Neutrophil (primary cell): ENCODE data around the gene LDLRAD4.

Experiments used
- H3K27ac ChIP-seq: fragments of 200-600 bp; sonication (generic); 2 replicates; pipeline ENCODE4 v1.5.1; 2016; ENCODE audit warnings: mild to moderate bottlenecking, moderate library complexity
- H3K27me3 ChIP-seq: fragments of 200-600 bp; sonication (generic); 2 replicates; pipeline ENCODE4 v1.6.0; 2016; ENCODE audit warnings: mild to moderate bottlenecking
- H3K36me3 ChIP-seq: fragments of 200-600 bp; sonication (generic); 2 replicates; pipeline ENCODE4 v1.5.1; 2017
- H3K4me1 ChIP-seq, 2 experiments: fragments of 200-600 bp in 1 of 2; sonication (generic) in 1 of 2; 1 replicate in 1 of 2; 2 replicates in 1 of 2; pipeline versions ENCODE4 v1.5.1 to v1.6.1; 2013 to 2016; ENCODE audit warnings: low read depth in 1 of 2, low read length in 1 of 2, mild to moderate bottlenecking in 1 of 2, moderate library complexity in 1 of 2; ENCODE audit not compliant: control insufficient read depth in 1 of 2, insufficient read depth in 1 of 2
- H3K4me3 ChIP-seq, 2 experiments: fragments of 200-600 bp in 1 of 2; sonication (generic) in 1 of 2; 1 replicate in 1 of 2; 2 replicates in 1 of 2; pipeline ENCODE4 v1.5.1; 2013 to 2016; ENCODE audit warnings: low read depth in 1 of 2, low read length in 1 of 2, mild to moderate bottlenecking in 1 of 2, moderate library complexity in 1 of 2
- H3K9me3 ChIP-seq: fragments of 200-600 bp; sonication (generic); 2 replicates; pipeline ENCODE4 v1.5.1; 2016
- TF ChIP-seq, protein P1 (sequence below): fragments of 200-600 bp; sonication (generic); IDR thresholded peaks from 2 replicates; pipeline ENCODE4 v1.5.1; 2016; ENCODE audit warnings: antibody characterized with exemption

The LDLRAD4 gene

DNA sequence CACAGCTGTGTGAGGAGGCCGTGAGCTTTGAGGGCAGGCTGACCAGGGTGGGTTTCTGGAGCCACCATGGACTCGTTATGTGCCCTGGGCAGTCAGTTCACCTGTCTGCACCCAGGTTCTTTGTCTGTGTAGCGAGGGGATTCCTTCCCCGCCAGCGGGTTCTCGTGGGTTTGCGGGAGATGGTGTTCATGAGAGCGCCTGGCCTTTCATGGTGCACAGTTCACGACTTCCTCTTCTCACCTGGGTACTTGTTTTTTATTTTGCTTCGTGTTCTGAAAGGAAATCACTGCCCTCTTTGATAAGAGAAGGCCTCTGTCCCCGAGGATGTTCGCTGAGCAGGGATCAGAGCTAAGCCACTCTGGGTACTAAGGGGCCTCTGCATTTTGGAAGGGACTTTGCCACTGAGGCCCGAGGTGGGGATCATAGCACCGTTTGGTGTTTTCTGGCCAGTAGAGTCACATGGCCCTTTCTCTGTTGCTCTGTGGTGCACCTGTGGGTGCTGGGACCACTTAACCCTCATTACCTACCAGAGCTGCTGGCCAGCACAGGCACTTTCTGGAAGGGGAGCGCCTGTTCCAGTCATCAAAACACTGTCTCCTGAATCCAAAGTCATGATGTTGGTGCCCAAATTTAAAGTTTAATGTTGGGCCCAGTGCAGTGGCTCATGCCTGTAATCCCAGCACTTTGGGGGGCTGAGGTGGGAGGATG lies 78.5 kb downstream of the LDLRAD4 start:
- H3K27ac ChIP-seq = no peak overlapping the region
- H3K4me1 ChIP-seq = no peaks in the 10 kb centered on the region
- no peaks in the 10 kb centered on the region for H3K36me3 ChIP-seq
- H3K9me3 ChIP-seq = no peaks in the 10 kb centered on the region
- TF ChIP-seq, protein P1, sequence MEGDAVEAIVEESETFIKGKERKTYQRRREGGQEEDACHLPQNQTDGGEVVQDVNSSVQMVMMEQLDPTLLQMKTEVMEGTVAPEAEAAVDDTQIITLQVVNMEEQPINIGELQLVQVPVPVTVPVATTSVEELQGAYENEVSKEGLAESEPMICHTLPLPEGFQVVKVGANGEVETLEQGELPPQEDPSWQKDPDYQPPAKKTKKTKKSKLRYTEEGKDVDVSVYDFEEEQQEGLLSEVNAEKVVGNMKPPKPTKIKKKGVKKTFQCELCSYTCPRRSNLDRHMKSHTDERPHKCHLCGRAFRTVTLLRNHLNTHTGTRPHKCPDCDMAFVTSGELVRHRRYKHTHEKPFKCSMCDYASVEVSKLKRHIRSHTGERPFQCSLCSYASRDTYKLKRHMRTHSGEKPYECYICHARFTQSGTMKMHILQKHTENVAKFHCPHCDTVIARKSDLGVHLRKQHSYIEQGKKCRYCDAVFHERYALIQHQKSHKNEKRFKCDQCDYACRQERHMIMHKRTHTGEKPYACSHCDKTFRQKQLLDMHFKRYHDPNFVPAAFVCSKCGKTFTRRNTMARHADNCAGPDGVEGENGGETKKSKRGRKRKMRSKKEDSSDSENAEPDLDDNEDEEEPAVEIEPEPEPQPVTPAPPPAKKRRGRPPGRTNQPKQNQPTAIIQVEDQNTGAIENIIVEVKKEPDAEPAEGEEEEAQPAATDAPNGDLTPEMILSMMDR = no peak
- peaks cover 12% of the 10 kb centered on the region for H3K27me3 ChIP-seq
- H3K4me3 ChIP-seq = no peak overlapping the region

DNA sequence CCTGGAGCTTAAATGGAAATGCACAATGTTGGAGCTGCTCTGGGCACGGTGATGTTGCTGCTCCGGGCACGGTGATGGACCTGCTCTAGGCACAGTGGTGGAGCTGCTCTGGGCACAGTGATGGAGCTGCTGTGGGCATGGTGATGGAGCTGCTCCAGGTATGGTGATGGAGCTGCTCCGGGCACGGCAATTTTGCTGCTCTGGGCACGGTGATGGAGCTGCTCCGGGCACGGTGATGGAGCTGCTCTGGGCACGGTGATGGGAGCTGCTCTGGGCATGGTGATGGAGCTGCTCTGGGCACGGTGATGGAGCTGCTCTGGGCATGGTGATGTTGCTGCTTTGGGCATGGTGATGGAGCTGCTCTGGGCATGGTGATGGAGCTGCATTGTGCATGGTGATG lies 79.7 kb downstream of the LDLRAD4 start:
- Histone ChIP-seq H3K9me3 (no peaks in the 10 kb centered on the region), H3K27ac (no peak overlapping the region), H3K4me1 (no peaks in the 10 kb centered on the region), H3K36me3 (no peaks in the 10 kb centered on the region), H3K4me3 (no peak overlapping the region), H3K27me3 (peaks cover 24% of the 10 kb centered on the region)
- TF ChIP-seq, protein P1 = no peak

DNA sequence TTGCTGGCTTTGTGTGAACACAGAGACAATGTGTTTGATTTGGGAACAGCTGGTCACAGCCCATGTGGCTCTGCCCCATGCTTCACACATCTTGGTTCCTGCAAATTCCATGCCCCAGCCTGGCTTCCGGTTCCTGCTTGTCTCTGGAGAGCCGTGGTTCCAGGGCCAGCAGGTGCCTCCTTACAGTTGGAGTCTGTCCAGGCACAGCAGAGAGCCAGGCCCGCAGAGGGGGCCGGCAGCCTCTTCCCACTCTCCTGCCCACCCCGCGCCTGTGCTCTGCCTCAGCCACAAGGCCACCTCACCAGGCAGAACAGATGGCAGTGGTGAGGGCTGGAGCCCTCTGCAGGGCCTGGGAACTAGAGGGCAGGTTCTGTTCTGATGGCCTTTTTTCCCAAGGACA lies 81.5 kb downstream of the LDLRAD4 start:
- no peaks in the 10 kb centered on the region for H3K9me3 ChIP-seq
- peaks cover 33% of the 10 kb centered on the region for H3K27me3 ChIP-seq
- H3K27ac ChIP-seq = no peak overlapping the region
- TF ChIP-seq, protein P1 = no peak
- H3K36me3 ChIP-seq = no peaks in the 10 kb centered on the region
- H3K4me3 ChIP-seq = no peak overlapping the region
- no peaks in the 10 kb centered on the region for H3K4me1 ChIP-seq

DNA sequence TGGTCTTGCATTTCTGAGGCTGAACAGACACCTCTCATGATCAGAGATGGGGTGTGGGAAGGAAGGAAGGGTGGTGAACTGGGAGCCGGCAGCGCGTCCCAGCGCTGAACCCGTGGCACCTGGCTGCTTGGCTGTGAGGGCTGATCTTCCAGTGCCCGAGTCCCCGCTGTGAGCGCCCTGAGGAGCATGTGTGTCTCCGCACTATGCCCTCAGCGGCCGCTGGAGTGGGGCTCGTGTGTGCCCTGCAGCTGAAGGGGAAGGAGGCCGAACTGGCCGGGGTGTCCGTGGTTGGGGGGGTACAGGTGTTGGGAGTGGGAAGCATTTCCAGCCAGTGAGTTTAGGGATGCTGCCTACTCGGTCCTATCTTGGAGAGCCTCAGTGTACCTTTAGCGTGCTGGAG lies 82.2 kb downstream of the LDLRAD4 start:
- H3K27ac ChIP-seq = no peak overlapping the region
- TF ChIP-seq, protein P1 = no peak
- peaks cover 33% of the 10 kb centered on the region for H3K27me3 ChIP-seq
- H3K4me3 ChIP-seq = no peak overlapping the region
- no peaks in the 10 kb centered on the region for H3K36me3 ChIP-seq
- no peaks in the 10 kb centered on the region for H3K4me1 ChIP-seq
- H3K9me3 ChIP-seq = no peaks in the 10 kb centered on the region

DNA sequence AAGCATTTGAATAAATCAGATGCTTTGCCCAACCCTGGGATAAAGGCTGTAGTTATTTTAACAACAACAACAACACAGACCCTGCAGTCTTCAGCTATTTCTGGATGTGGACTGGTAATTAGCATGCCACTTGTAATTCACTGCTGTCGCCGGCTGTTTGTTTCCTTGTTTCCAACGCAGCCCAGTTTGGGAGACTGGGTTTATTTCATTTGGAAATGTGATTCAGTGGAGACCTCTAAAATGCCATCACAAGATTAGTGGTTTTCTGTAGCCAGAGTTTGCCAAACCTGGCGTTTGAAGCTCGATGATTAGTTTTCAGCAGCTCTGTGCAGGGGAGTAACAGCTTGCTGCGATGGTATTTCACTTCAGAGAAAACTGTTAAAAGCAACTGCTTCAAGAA lies 83.5 kb downstream of the LDLRAD4 start:
- no peak overlapping the region for H3K4me3 ChIP-seq

More for the DNA sequence above, 83.5 kb downstream of the LDLRAD4 start:
- Histone ChIP-seq H3K27me3 (peaks cover 33% of the 10 kb centered on the region), H3K4me1 (no peaks in the 10 kb centered on the region), H3K9me3 (no peaks in the 10 kb centered on the region), H3K27ac (no peak overlapping the region), H3K36me3 (no peaks in the 10 kb centered on the region)
- TF ChIP-seq, protein P1 = no peak
